Endothelial cell of umbilical vein (primary cell): ENCODE data around the gene NRDE2.

ENCODE experiments used
- CTCF ChIP-seq, 2 donors: IDR thresholded peaks; 1 replicate in 1 of 2; 2 replicates in 1 of 2; pipeline ENCODE4 v1.5.1; 2011; ENCODE audit warnings: low read length in 2 of 2, mild to moderate bottlenecking in 2 of 2, moderate library complexity in 2 of 2, control low read depth in 1 of 2, inconsistent platforms in 1 of 2, low read depth in 1 of 2; ENCODE audit not compliant: insufficient read depth in 1 of 2; ENCODE audit errors: extremely low read depth in 1 of 2
- EZH2 ChIP-seq: IDR thresholded peaks from 2 replicates; pipeline ENCODE4 v1.6.1; 2012; ENCODE audit warnings: borderline replicate concordance, low read depth, mild to moderate bottlenecking, moderate library complexity, low read length, inconsistent platforms; ENCODE audit not compliant: severe bottlenecking
- GATA2 ChIP-seq: IDR thresholded peaks from 2 replicates; pipeline ENCODE4 v1.7.0; 2011; ENCODE audit warnings: low read depth, mild to moderate bottlenecking, moderate library complexity, mixed read lengths, low read length; ENCODE audit not compliant: insufficient read length, insufficient read depth
- MAX ChIP-seq: IDR thresholded peaks from 2 replicates; pipeline ENCODE4 v1.6.1; 2011; ENCODE audit not compliant: insufficient read depth, insufficient read length
- MYC ChIP-seq: IDR thresholded peaks from one replicate; pipeline ENCODE4 v1.6.1; 2011; ENCODE audit warnings: mild to moderate bottlenecking, low read depth, low read length
- POLR2A ChIP-seq: IDR thresholded peaks from 2 replicates; pipeline ENCODE4 v1.6.1; 2012; ENCODE audit warnings: low read depth, mild to moderate bottlenecking, control low read depth, low read length
- POLR2AphosphoS5 ChIP-seq: IDR thresholded peaks from 2 replicates; pipeline ENCODE4 v1.6.1; 2012; ENCODE audit warnings: low read depth, mild to moderate bottlenecking, control low read depth, low read length, moderate library complexity; ENCODE audit not compliant: insufficient read depth

- TF ChIP-seq POLR2AphosphoS5 (peak; percentile 84), EZH2 (no peak), CTCF (IDR thresholded peaks at IDR 0.05; ENCODE audit: extremely low read depth in 1 of 2, insufficient read depth in 1 of 2, low read depth in 1 of 2, low read length in 2 of 2) (no peak), POLR2A (peak; percentile 84), MAX (no peak), MYC (no peak), GATA2 (no peak)
These were observed 75.2 kb downstream of the NRDE2 start, which contains the start of gene PSMC1 for GRCh38 chr14:90256354-90257131.
